AG10803 (cell line): ENCODE results near the gene ACBD3.

Experiments used
- DNase-seq: peaks from one replicate; pipeline ENCODE4 v3.0.0; 2010; ENCODE audit warnings: low read depth
- H3K4me3 ChIP-seq: 2 replicates; pipeline ENCODE4 v1.5.1; 2011; ENCODE audit warnings: mild to moderate bottlenecking, low read length, control low read depth
- CTCF ChIP-seq: conservative IDR thresholded peaks from 2 replicates; pipeline ENCODE4 v1.5.1; 2011; ENCODE audit warnings: mild to moderate bottlenecking, low read length, control low read depth, inconsistent platforms

Gene ACBD3

GRCh38 chr1:226097866-226098625 lies 88.5 kb downstream of the ACBD3 start:
- TF ChIP-seq CTCF, result no peak
- peak; percentile 86 for DNase-seq

GRCh38 chr1:226095286-226095685 lies 91.3 kb downstream of the ACBD3 start:
- H3K4me3 ChIP-seq, result no peak overlapping the region
- TF ChIP-seq CTCF, result no peak
- no peak for DNase-seq

More at GRCh38 chr1:226097866-226098625, 88.5 kb downstream of the ACBD3 start:
- no peak overlapping the region for H3K4me3 ChIP-seq
